HG03039 (cell line): ENCODE data around the gene ARHGAP19.

Experiments
- ATAC-seq: cut with Tn5 transposase; IDR thresholded peaks from one replicate; pipeline ENCODE4 v1.9.1; 2021; ENCODE audit warnings: mild to moderate bottlenecking, moderate library complexity; ENCODE audit not compliant: unreplicated experiment

Gene ARHGAP19

GRCh38 chr10:97230146-97230545 is 62.3 kb downstream of the ARHGAP19 start:
- ATAC-seq, result no peak

- no peak for ATAC-seq
Measured at GRCh38 chr10:97229322-97230015, 63.0 kb downstream of the ARHGAP19 start.

- no peak for ATAC-seq
Measured at GRCh38 chr10:97228775-97229157, 63.7 kb downstream of the ARHGAP19 start.

GRCh38 chr10:97228130-97228774 is 64.2 kb downstream of the ARHGAP19 start:
- no peak for ATAC-seq

GRCh38 chr10:97226398-97226797 is 66.0 kb downstream of the ARHGAP19 start:
- ATAC-seq, result no peak

GRCh38 chr10:97224483-97225435 is 67.7 kb downstream of the ARHGAP19 start:
- ATAC-seq, result no peak

- ATAC-seq, result no peak
Measured at GRCh38 chr10:97222326-97222961, 70.0 kb downstream of the ARHGAP19 start.

- ATAC-seq, result no peak
Measured at GRCh38 chr10:97220355-97220754, 72.1 kb downstream of the ARHGAP19 start.

- no peak for ATAC-seq
Measured at GRCh38 chr10:97217299-97217698, 75.1 kb downstream of the ARHGAP19 start.

GRCh38 chr10:97215619-97216260 is 76.7 kb downstream of the ARHGAP19 start:
- ATAC-seq, result no peak

GRCh38 chr10:97213431-97213830 is 79.0 kb downstream of the ARHGAP19 start:
- no peak for ATAC-seq

- no peak for ATAC-seq
Measured at GRCh38 chr10:97211229-97211628, 81.2 kb downstream of the ARHGAP19 start.

GRCh38 chr10:97210543-97210960 is 81.9 kb downstream of the ARHGAP19 start:
- no peak for ATAC-seq

- ATAC-seq, result no peak
Measured at GRCh38 chr10:97207756-97208346, 84.6 kb downstream of the ARHGAP19 start.

- ATAC-seq, result no peak
Measured at GRCh38 chr10:97207131-97207530, 85.3 kb downstream of the ARHGAP19 start.

GRCh38 chr10:97204826-97205679 is 87.4 kb downstream of the ARHGAP19 start:
- no peak for ATAC-seq

GRCh38 chr10:97203220-97203619 is 89.2 kb downstream of the ARHGAP19 start:
- no peak for ATAC-seq

GRCh38 chr10:97200616-97201015 is 91.8 kb downstream of the ARHGAP19 start:
- no peak for ATAC-seq

GRCh38 chr10:97199152-97199551 is 93.3 kb downstream of the ARHGAP19 start:
- ATAC-seq, result no peak
